ENCODE measurements around the gene PNKP.

Gene PNKP

DNA sequence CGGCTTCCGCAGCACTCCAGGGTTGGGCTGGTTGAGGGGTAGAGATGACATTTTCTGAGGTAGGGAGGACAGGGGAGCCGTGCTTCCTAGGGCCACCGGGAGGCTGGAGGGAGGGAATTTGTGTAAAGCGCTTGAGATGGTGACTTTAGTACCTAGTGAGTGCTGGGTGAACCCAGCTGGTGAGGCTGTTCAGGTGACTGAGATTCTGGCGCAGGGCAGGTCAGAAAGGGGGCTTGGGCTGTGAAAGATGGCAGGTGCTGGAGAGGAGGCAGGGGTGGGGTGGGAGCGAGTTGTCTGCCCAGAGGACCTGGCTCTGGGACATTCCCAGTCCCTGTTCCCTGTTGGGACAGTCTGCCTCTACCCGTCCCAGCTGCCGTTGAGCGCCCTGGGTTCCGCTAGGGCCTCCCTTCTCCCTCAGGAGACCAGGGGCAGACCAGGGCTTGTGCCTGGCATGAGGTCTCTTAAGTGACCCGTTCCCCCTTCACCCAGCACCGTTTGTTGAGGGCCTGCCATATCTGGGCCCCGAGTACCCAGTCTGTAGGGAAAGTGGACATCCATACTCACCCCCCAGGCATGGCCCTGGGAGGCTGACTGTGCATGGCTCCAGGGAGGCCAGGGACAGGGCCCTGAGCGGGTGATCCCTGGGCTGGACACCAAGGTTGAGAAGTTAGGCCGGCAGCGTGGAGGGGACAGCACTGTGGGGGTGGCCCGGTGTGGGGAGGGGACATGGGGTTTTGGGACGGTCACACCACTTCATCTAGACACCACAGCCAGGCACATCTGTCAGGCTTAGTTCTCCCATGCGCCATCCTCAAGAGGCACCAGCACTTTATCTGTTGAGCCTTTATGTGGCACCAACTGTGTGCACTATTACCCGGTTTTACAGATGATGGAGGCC lies 11.5 kb downstream of the PNKP start:
- POLR2A ChIA-PET: no interaction called here
- TF ChIP-seq, protein P1, sequence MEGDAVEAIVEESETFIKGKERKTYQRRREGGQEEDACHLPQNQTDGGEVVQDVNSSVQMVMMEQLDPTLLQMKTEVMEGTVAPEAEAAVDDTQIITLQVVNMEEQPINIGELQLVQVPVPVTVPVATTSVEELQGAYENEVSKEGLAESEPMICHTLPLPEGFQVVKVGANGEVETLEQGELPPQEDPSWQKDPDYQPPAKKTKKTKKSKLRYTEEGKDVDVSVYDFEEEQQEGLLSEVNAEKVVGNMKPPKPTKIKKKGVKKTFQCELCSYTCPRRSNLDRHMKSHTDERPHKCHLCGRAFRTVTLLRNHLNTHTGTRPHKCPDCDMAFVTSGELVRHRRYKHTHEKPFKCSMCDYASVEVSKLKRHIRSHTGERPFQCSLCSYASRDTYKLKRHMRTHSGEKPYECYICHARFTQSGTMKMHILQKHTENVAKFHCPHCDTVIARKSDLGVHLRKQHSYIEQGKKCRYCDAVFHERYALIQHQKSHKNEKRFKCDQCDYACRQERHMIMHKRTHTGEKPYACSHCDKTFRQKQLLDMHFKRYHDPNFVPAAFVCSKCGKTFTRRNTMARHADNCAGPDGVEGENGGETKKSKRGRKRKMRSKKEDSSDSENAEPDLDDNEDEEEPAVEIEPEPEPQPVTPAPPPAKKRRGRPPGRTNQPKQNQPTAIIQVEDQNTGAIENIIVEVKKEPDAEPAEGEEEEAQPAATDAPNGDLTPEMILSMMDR (IDR thresholded peaks at IDR 0.05; ENCODE audit: insufficient read depth, low read length, missing control alignments): no peak
- CTCF ChIA-PET: no interaction called here
- no peak overlapping the region for H3K4me3 ChIP-seq (ENCODE audit: low read depth, low read length)
- DNase-seq (ENCODE audit: low read depth, low spot score): no peak

DNA sequence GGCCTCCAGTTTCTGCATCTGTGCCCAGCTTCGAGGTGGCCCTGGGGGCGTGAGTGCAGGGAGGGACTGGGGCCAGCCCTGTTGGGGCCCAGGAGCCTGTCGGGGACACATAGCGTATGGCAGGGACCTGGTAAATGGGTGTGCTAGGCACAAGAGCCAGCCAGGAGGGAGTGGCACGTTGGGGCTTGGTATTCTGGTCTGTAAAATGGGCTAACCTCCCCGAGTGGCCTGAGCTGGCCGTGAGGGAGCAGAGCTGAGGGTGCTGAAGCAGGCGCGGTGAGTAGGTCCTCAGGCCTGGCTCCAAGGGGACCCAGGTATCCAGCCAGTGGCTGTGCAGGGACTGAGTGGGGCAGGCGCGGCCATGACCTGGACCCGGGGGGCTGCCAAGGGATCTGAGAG lies 12.1 kb downstream of the PNKP start:
- CTCF ChIA-PET: interaction anchor here (1.4 kb wide), 1 partner anchor 13 kb away, joined by 3 read pairs; no protein-coding TSS in a partner anchor
- DNase-seq (ENCODE audit: low read depth, low spot score): no peak
- TF ChIP-seq, protein P1 (IDR thresholded peaks at IDR 0.05; ENCODE audit: insufficient read depth, low read length, missing control alignments): no peak
- POLR2A ChIA-PET: interaction anchor here (1.1 kb wide), 1 partner anchor 22 kb away, joined by 3 read pairs; the partner anchor contains the start of genes AKT1S1 and TBC1D17
- H3K4me3 ChIP-seq (ENCODE audit: low read depth, low read length): no peak overlapping the region

DNA sequence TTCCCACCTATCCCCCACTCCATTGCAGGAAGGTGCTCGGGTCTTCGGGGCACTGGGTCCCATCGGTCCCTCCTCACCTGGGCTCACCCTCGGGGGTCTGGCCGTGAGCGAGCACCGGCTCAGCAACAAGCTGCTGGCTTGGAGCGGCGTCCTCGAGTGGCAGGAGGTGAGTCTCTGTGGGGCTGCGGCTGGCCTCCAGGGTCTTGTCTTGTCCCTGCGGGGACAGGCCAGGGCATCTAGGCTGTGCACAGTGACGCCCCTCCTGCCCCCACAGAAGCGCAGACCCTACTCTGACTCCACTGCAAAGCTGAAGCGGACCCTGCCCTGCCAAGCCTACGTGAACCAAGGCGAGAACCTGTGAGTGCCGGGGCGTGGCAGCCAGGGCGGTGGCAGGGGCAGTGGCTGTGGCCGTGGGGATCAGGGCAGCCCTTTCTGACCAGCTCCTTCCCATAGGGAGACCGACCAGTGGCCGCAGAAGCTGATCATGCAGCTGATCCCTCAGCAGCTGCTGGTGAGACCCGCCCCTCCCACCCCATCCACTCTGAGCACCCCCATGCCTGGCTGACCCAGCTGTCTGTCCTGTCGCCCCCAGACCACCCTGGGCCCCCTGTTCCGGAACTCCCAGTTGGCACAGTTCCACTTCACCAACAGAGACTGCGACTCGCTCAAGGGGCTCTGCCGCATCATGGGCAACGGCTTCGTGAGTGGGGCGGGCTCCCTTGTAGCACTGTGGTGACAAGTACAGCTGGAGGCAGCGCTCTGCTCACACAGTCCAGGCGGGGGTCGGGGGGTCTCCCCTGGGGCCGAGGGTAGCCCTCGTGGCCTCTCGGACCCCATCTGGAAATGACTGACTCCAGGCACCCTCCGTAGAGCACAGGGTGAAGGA lies 12.8 kb downstream of the PNKP start:
- ChIA-PET POLR2A (interaction anchor here (1.0 to 1.7 kb wide), 4 partner anchors 11 to 88 kb away, joined by 3 to 5 read pairs (median 4); partner anchors contain the start of genes AKT1S1 and TBC1D17), CTCF (interaction anchor here (0.9 to 1.4 kb wide), 2 partner anchors 10 to 13 kb away, joined by 3 to 4 read pairs; no protein-coding TSS in a partner anchor)
- TF ChIP-seq, protein P1 (IDR thresholded peaks at IDR 0.05; ENCODE audit: insufficient read depth, low read length, missing control alignments): no peak

DNA sequence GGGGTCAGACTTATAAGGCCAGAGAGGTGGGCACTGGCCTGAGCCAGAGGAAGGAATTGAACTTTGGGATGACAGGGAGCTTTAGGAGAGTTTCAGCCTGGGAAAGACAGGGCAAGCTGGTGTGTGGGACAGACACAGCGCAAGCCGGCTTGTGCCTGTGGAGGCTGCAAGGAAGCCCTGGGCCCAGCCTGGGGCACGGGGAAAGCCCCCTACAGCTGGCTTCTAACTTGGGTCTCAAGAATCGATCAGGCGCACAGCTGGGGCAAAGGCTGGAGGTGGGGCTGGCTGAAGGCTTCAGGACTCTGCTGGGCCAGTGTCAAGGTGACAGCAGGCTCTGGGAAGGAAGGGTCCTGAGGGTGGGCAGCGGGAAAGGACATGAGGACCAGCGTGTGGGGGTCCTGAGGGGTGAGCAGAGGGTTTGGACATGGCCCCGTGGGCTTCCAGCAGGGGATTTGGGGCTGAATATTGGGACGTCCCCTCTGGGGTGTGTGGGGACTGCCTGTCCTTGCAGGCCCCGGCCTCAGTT lies 13.5 kb downstream of the PNKP start:
- TF ChIP-seq, protein P1 (IDR thresholded peaks at IDR 0.05; ENCODE audit: insufficient read depth, low read length, missing control alignments): no peak
- POLR2A ChIA-PET: interaction anchor here (0.6 to 1.7 kb wide), 5 partner anchors 12 to 136 kb away, joined by 3 to 5 read pairs (median 3); partner anchors contain the start of genes AKT1S1 and TBC1D17
- no peak for DNase-seq (ENCODE audit: low read depth, low spot score)
- CTCF ChIA-PET: interaction anchor here (0.9 to 1.4 kb wide), 2 partner anchors 11 to 14 kb away, joined by 3 to 4 read pairs; no protein-coding TSS in a partner anchor
- H3K4me3 ChIP-seq (ENCODE audit: low read depth, low read length): no peak overlapping the region

More for the DNA sequence above, 12.8 kb downstream of the PNKP start:
- no peak for DNase-seq (ENCODE audit: low read depth, low spot score)
- no peak overlapping the region for H3K4me3 ChIP-seq (ENCODE audit: low read depth, low read length)

DNA sequence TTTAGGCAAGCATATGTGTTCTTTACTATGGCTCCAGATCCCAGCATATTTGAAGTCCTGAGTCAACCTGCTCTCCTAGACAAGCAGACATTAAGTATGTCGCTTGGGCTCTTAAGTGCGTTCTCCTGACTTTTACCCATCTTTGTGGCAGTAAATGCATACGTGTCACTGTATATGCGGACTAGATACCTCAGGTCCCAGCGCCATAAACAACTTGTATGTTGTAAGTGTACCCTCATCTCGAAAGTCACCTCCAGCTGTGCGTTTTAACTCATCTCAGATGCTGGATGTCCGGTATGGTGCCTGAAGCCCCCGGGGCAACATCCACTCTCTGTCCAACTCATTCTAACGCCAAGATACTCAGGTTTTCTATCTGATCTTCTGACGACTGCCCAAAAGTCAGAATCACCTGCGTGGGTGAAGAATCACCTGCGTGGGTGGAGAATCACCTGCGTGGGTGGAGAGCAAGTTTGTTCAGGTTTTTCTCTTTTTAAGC lies 14.7 kb downstream of the PNKP start:
- no peak for DNase-seq (ENCODE audit: low read depth, low spot score)
- CTCF ChIA-PET: interaction anchor here (1.0 to 1.1 kb wide), 2 partner anchors 17 to 135 kb away, joined by 3 read pairs; no protein-coding TSS in a partner anchor

More for the DNA sequence above, 14.7 kb downstream of the PNKP start:
- H3K4me3 ChIP-seq (ENCODE audit: low read depth, low read length): peak overlapping the region; percentile 85
- POLR2A ChIA-PET: interaction anchor here (0.8 kb wide), 1 partner anchor 176 kb away, joined by 3 read pairs; no protein-coding TSS in a partner anchor
- TF ChIP-seq, protein P1 (IDR thresholded peaks at IDR 0.05; ENCODE audit: insufficient read depth, low read length, missing control alignments): no peak
